CD4-positive, alpha-beta memory T cell (primary cell): ENCODE data around the gene DST. TPM values are rescaled to one million over a fixed set of nuclear protein-coding genes. Genes with fewer than 3 reads are reported as not detected.

Source experiments
- CTCF ChIA-PET: fragments of 350-600 bp; sonication (Branson Sonifier 250); formaldehyde crosslinking; loops from one replicate; lab custom pipeline; 2021; ENCODE audit warnings: inconsistent platforms; ENCODE audit not compliant: partially characterized antibody; lab: Charles Lee
- POLR2A ChIA-PET: fragments of 350-600 bp; sonication (Branson Sonifier 250); formaldehyde crosslinking; loops from one replicate; lab custom pipeline; 2021; ENCODE audit not compliant: partially characterized antibody; lab: Charles Lee
- DNase-seq, 5 donors: peaks; one replicate each; pipeline versions ENCODE4 v3.0.0 to v3.0.0-alpha.2; 2020 to 2022; ENCODE audit warnings: mixed read lengths in 1 of 5
- H3K27ac ChIP-seq: one replicate; pipeline ENCODE4 v1.7.0; 2013; ENCODE audit warnings: low read depth, low read length
- H3K27me3 ChIP-seq: 2 replicates; pipeline ENCODE4 v1.7.0; 2013; ENCODE audit warnings: mild to moderate bottlenecking, low read length, moderate library complexity; ENCODE audit not compliant: insufficient read depth
- H3K36me3 ChIP-seq: 2 replicates; pipeline ENCODE4 v1.7.0; 2013; ENCODE audit warnings: mild to moderate bottlenecking, low read length, moderate library complexity; ENCODE audit not compliant: insufficient read depth
- H3K4me1 ChIP-seq: 2 replicates; pipeline ENCODE4 v1.7.0; 2013; ENCODE audit warnings: mild to moderate bottlenecking, low read length, moderate library complexity; ENCODE audit not compliant: insufficient read depth
- H3K4me3 ChIP-seq, 2 donors: one replicate each; pipeline ENCODE4 v1.7.0; 2013; ENCODE audit warnings: low read length in 2 of 2, mild to moderate bottlenecking in 1 of 2
- H3K9me3 ChIP-seq, 2 donors: one replicate each; pipeline ENCODE4 v1.7.0; 2013; ENCODE audit warnings: low read length in 2 of 2, control low read depth in 1 of 2; ENCODE audit not compliant: control insufficient read depth in 1 of 2
- H3K27ac Mint-ChIP-seq, 7 donors: one replicate each; pipeline ENCODE4 v1.8.0; 2020 to 2021; ENCODE audit warnings: mixed read lengths in 7 of 7, mild to moderate bottlenecking in 6 of 7, inconsistent platforms in 3 of 7, moderate library complexity in 3 of 7
- H3K27me3 Mint-ChIP-seq, 2 donors: one replicate each; pipeline ENCODE4 v1.8.0; 2020 to 2021; ENCODE audit warnings: mixed read lengths in 2 of 2
- H3K36me3 Mint-ChIP-seq, 2 donors: one replicate each; pipeline ENCODE4 v1.8.0; 2020 to 2021; ENCODE audit warnings: mixed read lengths in 2 of 2, inconsistent platforms in 1 of 2, mild to moderate bottlenecking in 1 of 2
- H3K4me1 Mint-ChIP-seq, 4 donors: one replicate each; pipeline ENCODE4 v1.8.0; 2020 to 2021; ENCODE audit warnings: mixed read lengths in 4 of 4, mild to moderate bottlenecking in 1 of 4
- H3K4me3 Mint-ChIP-seq, 8 donors: one replicate each; pipeline ENCODE4 v1.8.0; 2020 to 2021; ENCODE audit warnings: mixed read lengths in 8 of 8, mild to moderate bottlenecking in 7 of 8, moderate library complexity in 6 of 8, inconsistent platforms in 3 of 8
- H3K9me3 Mint-ChIP-seq, 8 donors: one replicate each; pipeline ENCODE4 v1.8.0; 2020 to 2021; ENCODE audit warnings: mixed read lengths in 8 of 8, mild to moderate bottlenecking in 5 of 8, inconsistent platforms in 3 of 8, moderate library complexity in 1 of 8
- intact Hi-C: fragments of 100-400 bp; cut with micrococcal nuclease; formaldehyde crosslinking; loops from one replicate; pipeline ENCODE4 v1.15.1; 2023
- polyA plus RNA-seq, 2 donors: library from polyadenylated mRNA; unstranded; fragments of 300-500 nt; fragmentation: Illumina TruSeq; gene quantifications; one replicate each; pipeline ENCODE4 v1.2.3, GENCODE V29; 2021
- total RNA-seq, 2 experiments: library from RNA; stranded (reverse); gene quantifications; one replicate each; pipeline ENCODE4 v1.2.3, GENCODE V29; 2021

DST gene
- total and polyA plus RNA-seq, 4 experiments from 2014 or later: 1.1 to 8.8 (median 5.2) TPM

- CTCF ChIA-PET: no interaction called here
- H3K27ac Mint-ChIP-seq: no peak overlapping the region
- Histone ChIP-seq H3K27me3 (no peaks in the 10 kb centered on the region), H3K36me3 (no peaks in the 10 kb centered on the region), H3K4me3 (no peak overlapping the region), H3K9me3 (no peaks in the 10 kb centered on the region), H3K4me1 (no peaks in the 10 kb centered on the region), H3K27ac (no peak overlapping the region)
- peaks cover under 1 to 1% of the 10 kb centered on the region in 2 donors for H3K27me3 Mint-ChIP-seq
- intact Hi-C loops: no loop called here
- POLR2A ChIA-PET: no interaction called here
- no peaks in the 10 kb centered on the region for H3K36me3 Mint-ChIP-seq
- no peak overlapping the region for H3K4me3 Mint-ChIP-seq
- no peaks in the 10 kb centered on the region for H3K9me3 Mint-ChIP-seq
- no peak for DNase-seq
- H3K4me1 Mint-ChIP-seq: no peaks in the 10 kb centered on the region
Measured at GRCh38 chr6:56677559-56677958, 34.9 kb upstream of the DST start.

GRCh38 chr6:56671651-56672461 is 29.2 kb upstream of the DST start:
- CTCF ChIA-PET: no interaction called here

GRCh38 chr6:56671160-56671559 is 28.5 kb upstream of the DST start:
- H3K4me3 Mint-ChIP-seq: no peak overlapping the region
- no peaks in the 10 kb centered on the region for H3K9me3 Mint-ChIP-seq
- no peak overlapping the region for H3K4me3 ChIP-seq
- H3K27ac Mint-ChIP-seq: no peak overlapping the region
- H3K27me3 Mint-ChIP-seq: peaks cover 3% of the 10 kb centered on the region in 2 donors
- no peaks in the 10 kb centered on the region for H3K36me3 ChIP-seq
- no peaks in the 10 kb centered on the region for H3K9me3 ChIP-seq
- H3K27me3 ChIP-seq: no peaks in the 10 kb centered on the region
- DNase-seq: no peak
- ChIA-PET CTCF (no interaction called here), POLR2A (no interaction called here)
- no peaks in the 10 kb centered on the region for H3K36me3 Mint-ChIP-seq
- no peaks in the 10 kb centered on the region for H3K4me1 Mint-ChIP-seq
- intact Hi-C loops: no loop called here
- H3K4me1 ChIP-seq: no peaks in the 10 kb centered on the region
- no peak overlapping the region for H3K27ac ChIP-seq

More at GRCh38 chr6:56671651-56672461, 29.2 kb upstream of the DST start:
- H3K27me3 Mint-ChIP-seq: peaks cover 2 to 3% of the 10 kb centered on the region in 2 donors
- H3K9me3 ChIP-seq: no peaks in the 10 kb centered on the region
- H3K27me3 ChIP-seq: no peaks in the 10 kb centered on the region
- H3K36me3 ChIP-seq: no peaks in the 10 kb centered on the region
- intact Hi-C loops: no loop called here
- H3K4me3 ChIP-seq: no peak overlapping the region
- POLR2A ChIA-PET: no interaction called here
- no peaks in the 10 kb centered on the region for H3K9me3 Mint-ChIP-seq
- H3K36me3 Mint-ChIP-seq: no peaks in the 10 kb centered on the region
- H3K27ac Mint-ChIP-seq: no peak overlapping the region
- H3K4me1 ChIP-seq: no peaks in the 10 kb centered on the region
- no peak for DNase-seq
- H3K27ac ChIP-seq: no peak overlapping the region
- no peak overlapping the region for H3K4me3 Mint-ChIP-seq
- H3K4me1 Mint-ChIP-seq: no peaks in the 10 kb centered on the region

- Histone ChIP-seq H3K27ac (no peak overlapping the region), H3K9me3 (no peaks in the 10 kb centered on the region), H3K4me1 (no peaks in the 10 kb centered on the region), H3K36me3 (no peaks in the 10 kb centered on the region), H3K4me3 (no peak overlapping the region), H3K27me3 (no peaks in the 10 kb centered on the region)
- Mint-ChIP-seq H3K4me1 (no peaks in the 10 kb centered on the region), H3K27ac (no peak overlapping the region), H3K36me3 (no peaks in the 10 kb centered on the region), H3K4me3 (no peak overlapping the region), H3K9me3 (no peaks in the 10 kb centered on the region), H3K27me3 (peaks cover 3 to 4% of the 10 kb centered on the region in 2 donors)
- CTCF ChIA-PET: interaction anchor here (0.7 kb wide), 1 partner anchor 234 kb away, joined by 3 read pairs; no protein-coding TSS in a partner anchor
- no peak for DNase-seq
- POLR2A ChIA-PET: no interaction called here
- intact Hi-C loops: no loop called here
Measured at GRCh38 chr6:56669041-56669440, 26.4 kb upstream of the DST start.

- Histone ChIP-seq H3K36me3 (no peaks in the 10 kb centered on the region), H3K27me3 (no peaks in the 10 kb centered on the region), H3K27ac (no peak overlapping the region), H3K9me3 (no peaks in the 10 kb centered on the region), H3K4me3 (no peak overlapping the region), H3K4me1 (no peaks in the 10 kb centered on the region)
- Mint-ChIP-seq H3K36me3 (no peaks in the 10 kb centered on the region), H3K4me1 (no peaks in the 10 kb centered on the region), H3K4me3 (no peak overlapping the region), H3K9me3 (no peaks in the 10 kb centered on the region), H3K27me3 (peaks cover 3 to 5% of the 10 kb centered on the region in 2 donors), H3K27ac (no peak overlapping the region)
- ChIA-PET POLR2A (no interaction called here), CTCF (no interaction called here)
- DNase-seq: no peak
- intact Hi-C loops: no loop called here
Measured at GRCh38 chr6:56668158-56668557, 25.5 kb upstream of the DST start.

- ChIA-PET CTCF (no interaction called here), POLR2A (no interaction called here)
- H3K4me3 ChIP-seq: no peak overlapping the region
- no peaks in the 10 kb centered on the region for H3K4me1 Mint-ChIP-seq
- no peaks in the 10 kb centered on the region for H3K27me3 ChIP-seq
- H3K4me1 ChIP-seq: no peaks in the 10 kb centered on the region
- intact Hi-C loops: no loop called here
- peaks cover 2 to 5% of the 10 kb centered on the region in 2 donors for H3K27me3 Mint-ChIP-seq
- H3K9me3 ChIP-seq: no peaks in the 10 kb centered on the region
- H3K27ac ChIP-seq: no peak overlapping the region
- H3K36me3 ChIP-seq: no peaks in the 10 kb centered on the region
- no peak overlapping the region for H3K4me3 Mint-ChIP-seq
- no peak for DNase-seq
- no peaks in the 10 kb centered on the region for H3K9me3 Mint-ChIP-seq
- H3K36me3 Mint-ChIP-seq: no peaks in the 10 kb centered on the region
- H3K27ac Mint-ChIP-seq: no peak overlapping the region
Measured at GRCh38 chr6:56667336-56667735, 24.6 kb upstream of the DST start.

GRCh38 chr6:56664029-56664428 is 21.3 kb upstream of the DST start:
- H3K4me3 ChIP-seq: no peak overlapping the region
- H3K27ac Mint-ChIP-seq: no peak overlapping the region
- intact Hi-C loops: no loop called here
- no peak overlapping the region for H3K27ac ChIP-seq
- no peak for DNase-seq
- H3K9me3 Mint-ChIP-seq: peaks cover 0 to 2% (median 0%) of the 10 kb centered on the region in 8 donors
- peaks cover 0 to 4% (median 0%) of the 10 kb centered on the region in 4 donors for H3K4me1 Mint-ChIP-seq
- ChIA-PET POLR2A (no interaction called here), CTCF (no interaction called here)
- no peak overlapping the region for H3K4me3 Mint-ChIP-seq
- H3K27me3 Mint-ChIP-seq: peaks cover 2 to 4% of the 10 kb centered on the region in 2 donors
- H3K9me3 ChIP-seq: no peaks in the 10 kb centered on the region
- no peaks in the 10 kb centered on the region for H3K36me3 Mint-ChIP-seq
- H3K36me3 ChIP-seq: no peaks in the 10 kb centered on the region
- no peaks in the 10 kb centered on the region for H3K27me3 ChIP-seq
- no peaks in the 10 kb centered on the region for H3K4me1 ChIP-seq
